ENCODE results near the gene FGD4.

- TF ChIP-seq CTCF (conservative IDR thresholded peaks at IDR 0.05; ENCODE audit: low read length) (no peak), EZH2phosphoT487 (IDR thresholded peaks at IDR 0.05; ENCODE audit: borderline replicate concordance) (no peak)
Observed at GRCh38 chr12:32545413-32545980, 146.1 kb downstream of the FGD4 start.
